HEK293 (cell line): Measurements from ENCODE around the gene VSIG8.

Source experiments
- BCL11A ChIP-seq: fragments of 450-650 bp; formaldehyde crosslinking; IDR thresholded peaks from 2 replicates; pipeline ENCODE4 v1.5.1; 2016; ENCODE audit warnings: low read depth, missing biosample characterization, missing genetic modification characterization
- GLI2 ChIP-seq: fragments of 450-650 bp; formaldehyde crosslinking; IDR thresholded peaks from 2 replicates; pipeline ENCODE4; 2017; ENCODE audit warnings: missing biosample characterization, missing genetic modification characterization, low read depth, borderline replicate concordance
- GLI4 ChIP-seq: fragments of 450-650 bp; formaldehyde crosslinking; IDR thresholded peaks from 2 replicates; pipeline ENCODE4 v1.5.1; 2016; ENCODE audit warnings: missing biosample characterization, missing genetic modification characterization
- MZF1 ChIP-seq: fragments of 450-650 bp; formaldehyde crosslinking; IDR thresholded peaks from 2 replicates; pipeline ENCODE4 v1.5.1; 2017; ENCODE audit warnings: missing biosample characterization, missing genetic modification characterization, borderline replicate concordance
- OVOL3 ChIP-seq: fragments of 450-650 bp; formaldehyde crosslinking; IDR thresholded peaks from 2 replicates; pipeline ENCODE4 v1.5.1; 2016; ENCODE audit warnings: missing biosample characterization, missing genetic modification characterization
- RBAK ChIP-seq: fragments of 450-650 bp; formaldehyde crosslinking; IDR thresholded peaks from 2 replicates; pipeline ENCODE4 v1.5.1; 2016; ENCODE audit warnings: missing biosample characterization, missing genetic modification characterization
- WT1 ChIP-seq: fragments of 450-650 bp; formaldehyde crosslinking; IDR thresholded peaks from 2 replicates; pipeline ENCODE4 v1.5.1; 2016; ENCODE audit warnings: missing biosample characterization, missing genetic modification characterization
- ZBTB7A ChIP-seq: fragments of 450-650 bp; formaldehyde crosslinking; IDR thresholded peaks from 2 replicates; pipeline ENCODE4 v1.5.1; 2016; ENCODE audit warnings: low read depth, missing biosample characterization, missing genetic modification characterization
- ZFP3 ChIP-seq: fragments of 450-650 bp; formaldehyde crosslinking; IDR thresholded peaks from 2 replicates; pipeline ENCODE4 v1.5.1; 2016; ENCODE audit warnings: low read depth, missing biosample characterization, missing genetic modification characterization
- ZFP37 ChIP-seq: fragments of 450-650 bp; formaldehyde crosslinking; IDR thresholded peaks from 2 replicates; pipeline ENCODE4 v1.5.1; 2016; ENCODE audit warnings: missing biosample characterization, missing genetic modification characterization
- ZFP41 ChIP-seq: fragments of 450-650 bp; formaldehyde crosslinking; IDR thresholded peaks from 2 replicates; pipeline ENCODE4 v1.5.1; 2016; ENCODE audit warnings: missing biosample characterization, missing genetic modification characterization, borderline replicate concordance
- ZFP69B ChIP-seq: fragments of 450-650 bp; formaldehyde crosslinking; IDR thresholded peaks from 2 replicates; pipeline ENCODE4 v1.5.1; 2016; ENCODE audit warnings: missing biosample characterization, missing genetic modification characterization
- ZIC2 ChIP-seq: fragments of 450-650 bp; formaldehyde crosslinking; IDR thresholded peaks from 2 replicates; pipeline ENCODE4 v1.5.1; 2016; ENCODE audit warnings: missing biosample characterization, missing genetic modification characterization
- ZNF112 ChIP-seq: fragments of 450-650 bp; formaldehyde crosslinking; IDR thresholded peaks from 2 replicates; pipeline ENCODE4 v1.5.0; 2017; ENCODE audit warnings: missing biosample characterization, missing genetic modification characterization
- ZNF138 ChIP-seq: fragments of 450-650 bp; formaldehyde crosslinking; IDR thresholded peaks from 2 replicates; pipeline ENCODE4 v1.5.1; 2016; ENCODE audit warnings: missing biosample characterization, missing genetic modification characterization, borderline replicate concordance
- ZNF157 ChIP-seq: fragments of 450-650 bp; formaldehyde crosslinking; IDR thresholded peaks from 2 replicates; pipeline ENCODE4 v1.5.1; 2016; ENCODE audit warnings: missing biosample characterization, missing genetic modification characterization
- ZNF211 ChIP-seq: fragments of 450-650 bp; formaldehyde crosslinking; IDR thresholded peaks from 2 replicates; pipeline ENCODE4 v1.5.1; 2016; ENCODE audit warnings: low read depth, missing biosample characterization, missing genetic modification characterization
- ZNF239 ChIP-seq: fragments of 450-650 bp; formaldehyde crosslinking; IDR thresholded peaks from 2 replicates; pipeline ENCODE4 v1.5.1; 2016; ENCODE audit warnings: missing biosample characterization, missing genetic modification characterization
- ZNF266 ChIP-seq: fragments of 450-650 bp; formaldehyde crosslinking; IDR thresholded peaks from 2 replicates; pipeline ENCODE4 v1.5.1; 2016; ENCODE audit warnings: missing biosample characterization, missing genetic modification characterization, low read depth
- ZNF335 ChIP-seq: fragments of 450-650 bp; formaldehyde crosslinking; conservative IDR thresholded peaks from 2 replicates; pipeline ENCODE4 v1.5.1; 2016; ENCODE audit warnings: missing biosample characterization, missing genetic modification characterization
- ZNF341 ChIP-seq: fragments of 450-650 bp; formaldehyde crosslinking; IDR thresholded peaks from 2 replicates; pipeline ENCODE4; 2016; ENCODE audit warnings: low read depth, missing biosample characterization, missing genetic modification characterization
- ZNF391 ChIP-seq: fragments of 450-650 bp; formaldehyde crosslinking; IDR thresholded peaks from 2 replicates; pipeline ENCODE4 v1.5.1; 2016; ENCODE audit warnings: low read depth, missing biosample characterization, missing genetic modification characterization, borderline replicate concordance
- ZNF394 ChIP-seq: fragments of 450-650 bp; formaldehyde crosslinking; IDR thresholded peaks from 2 replicates; pipeline ENCODE4 v1.5.1; 2016; ENCODE audit warnings: missing biosample characterization, missing genetic modification characterization, mild to moderate bottlenecking, moderate library complexity, borderline replicate concordance
- ZNF404 ChIP-seq: fragments of 450-650 bp; formaldehyde crosslinking; IDR thresholded peaks from 2 replicates; pipeline ENCODE4 v1.5.1; 2017; ENCODE audit warnings: missing biosample characterization, missing genetic modification characterization
- ZNF426 ChIP-seq: fragments of 450-650 bp; formaldehyde crosslinking; IDR thresholded peaks from 2 replicates; pipeline ENCODE4 v1.5.1; 2017; ENCODE audit warnings: missing biosample characterization, missing genetic modification characterization, mild to moderate bottlenecking, inconsistent platforms, moderate library complexity
- ZNF544 ChIP-seq: fragments of 450-650 bp; formaldehyde crosslinking; IDR thresholded peaks from 2 replicates; pipeline ENCODE4 v1.5.0; 2017; ENCODE audit warnings: missing biosample characterization, missing genetic modification characterization
- ZNF548 ChIP-seq: fragments of 450-650 bp; formaldehyde crosslinking; IDR thresholded peaks from 2 replicates; pipeline ENCODE4 v1.5.1; 2016; ENCODE audit warnings: missing biosample characterization, missing genetic modification characterization
- ZNF561 ChIP-seq: fragments of 450-650 bp; IDR thresholded peaks from 2 replicates; pipeline ENCODE4 v1.5.1; 2018; ENCODE audit warnings: missing biosample characterization, missing genetic modification characterization, borderline replicate concordance
- ZNF621 ChIP-seq: fragments of 450-650 bp; formaldehyde crosslinking; IDR thresholded peaks from 2 replicates; pipeline ENCODE4 v1.5.1; 2017; ENCODE audit warnings: missing biosample characterization, missing genetic modification characterization
- ZNF626 ChIP-seq: fragments of 450-650 bp; sonication (Bioruptor Pico); formaldehyde crosslinking; IDR thresholded peaks from 2 replicates; pipeline ENCODE4 v1.5.1; 2018; ENCODE audit warnings: missing biosample characterization, missing genetic modification characterization, inconsistent platforms
- ZNF658 ChIP-seq: fragments of 450-650 bp; formaldehyde crosslinking; IDR thresholded peaks from 2 replicates; pipeline ENCODE4; 2016; ENCODE audit warnings: missing biosample characterization, missing genetic modification characterization
- ZNF660 ChIP-seq: fragments of 450-650 bp; IDR thresholded peaks from 2 replicates; pipeline ENCODE4 v1.5.1; 2018; ENCODE audit warnings: missing biosample characterization, mild to moderate bottlenecking, missing genetic modification characterization
- ZNF664 ChIP-seq: fragments of 450-650 bp; formaldehyde crosslinking; IDR thresholded peaks from 2 replicates; pipeline ENCODE4 v1.5.1; 2016; ENCODE audit warnings: missing biosample characterization, missing genetic modification characterization
- TF ChIP-seq, protein P1 (sequence below): fragments of 450-650 bp; formaldehyde crosslinking; IDR thresholded peaks from 2 replicates; pipeline ENCODE4 v1.5.1; 2016; ENCODE audit warnings: missing biosample characterization, missing genetic modification characterization, borderline replicate concordance

Gene VSIG8

DNA sequence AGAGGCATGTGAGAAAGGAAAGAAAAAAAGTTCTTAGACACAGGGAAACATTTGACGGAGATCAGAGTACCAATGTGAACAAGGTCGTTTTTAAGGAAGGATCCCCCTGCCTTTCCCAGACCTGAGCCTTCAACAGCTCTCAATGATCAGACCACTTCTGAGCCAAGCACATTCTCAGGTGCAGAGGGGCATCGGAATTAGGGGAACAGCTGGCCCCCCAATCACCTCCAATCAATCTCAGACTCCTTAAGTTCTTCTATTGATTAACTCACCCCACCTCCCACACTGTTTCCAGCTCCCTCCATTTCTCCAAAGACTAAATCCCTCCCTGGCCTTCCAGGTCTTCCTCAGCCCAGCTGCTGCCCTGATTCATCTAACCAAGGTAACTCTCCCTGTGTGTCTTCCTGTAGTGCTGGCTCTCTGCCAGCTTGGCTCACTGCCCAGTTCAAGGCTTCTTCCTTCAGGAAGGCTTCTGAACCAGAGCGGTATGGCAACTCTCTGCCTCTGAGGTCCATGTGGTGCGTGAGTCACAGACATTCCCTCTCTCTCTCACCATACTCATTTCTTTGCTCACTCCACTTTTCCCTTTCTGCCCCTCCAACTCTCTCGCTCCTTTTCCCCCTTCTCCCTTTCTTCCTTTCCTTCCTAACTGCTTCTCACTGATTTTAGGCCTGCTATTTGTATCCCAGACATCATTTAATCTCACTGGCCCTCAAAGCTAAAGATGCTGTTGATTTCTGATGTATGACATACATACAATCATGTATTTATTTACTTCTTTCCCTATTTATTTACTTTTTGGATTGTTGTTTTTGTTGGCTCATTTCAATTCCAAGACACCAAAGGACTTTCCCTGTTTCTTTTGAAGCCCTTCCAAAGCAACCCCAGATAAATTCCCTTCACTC lies 19.4 kb upstream of the VSIG8 start (continued):
- TF ChIP-seq ZNF391 (tag by site-specific recombination), result no peak
- TF ChIP-seq ZNF138 (tag by site-specific recombination), result no peak
- peak; percentile 80 for TF ChIP-seq ZNF544 (tag by site-specific recombination)
- TF ChIP-seq ZFP3 (tag by site-specific recombination), result no peak
- peak; percentile 65; the same call in 1 of the 2 replicates for TF ChIP-seq ZNF394
- TF ChIP-seq ZFP41 (tag by site-specific recombination), result no peak
- TF ChIP-seq ZNF266 (tag by site-specific recombination), result no peak
- TF ChIP-seq BCL11A (tag by site-specific recombination), result no peak
- no peak for TF ChIP-seq WT1 (tag by site-specific recombination)
- no peak for TF ChIP-seq ZNF211 (tag by site-specific recombination)
- TF ChIP-seq ZNF664, result no peak
- no peak for TF ChIP-seq ZNF341
- no peak for TF ChIP-seq ZNF157
- TF ChIP-seq GLI2, result no peak
- TF ChIP-seq ZBTB7A (tag by site-specific recombination), result no peak
- TF ChIP-seq RBAK (tag by site-specific recombination), result no peak
- TF ChIP-seq ZIC2 (tag by site-specific recombination), result peak; percentile 37; the same call in 1 of the 2 replicates
- peak; percentile 88; the same call in 1 of the 2 replicates for TF ChIP-seq ZNF112
- peak; percentile 53; the same call in 1 of the 2 replicates for TF ChIP-seq ZNF621 (tag by site-specific recombination)
- peak; percentile 57 for TF ChIP-seq ZNF335 (tag by site-specific recombination)
- TF ChIP-seq ZNF660, result peak; percentile 90
- no peak for TF ChIP-seq ZNF239
- no peak for TF ChIP-seq ZNF548 (tag by site-specific recombination)
- TF ChIP-seq OVOL3 (tag by site-specific recombination), result no peak
- no peak for TF ChIP-seq GLI4 (tag by site-specific recombination)
- TF ChIP-seq ZNF561 (tag by site-specific recombination), result no peak
- no peak for TF ChIP-seq ZNF426
- no peak for TF ChIP-seq MZF1
- TF ChIP-seq ZNF404 (tag by site-specific recombination), result no peak
- TF ChIP-seq ZNF658 (tag by site-specific recombination), result no peak
- TF ChIP-seq, protein P1, sequence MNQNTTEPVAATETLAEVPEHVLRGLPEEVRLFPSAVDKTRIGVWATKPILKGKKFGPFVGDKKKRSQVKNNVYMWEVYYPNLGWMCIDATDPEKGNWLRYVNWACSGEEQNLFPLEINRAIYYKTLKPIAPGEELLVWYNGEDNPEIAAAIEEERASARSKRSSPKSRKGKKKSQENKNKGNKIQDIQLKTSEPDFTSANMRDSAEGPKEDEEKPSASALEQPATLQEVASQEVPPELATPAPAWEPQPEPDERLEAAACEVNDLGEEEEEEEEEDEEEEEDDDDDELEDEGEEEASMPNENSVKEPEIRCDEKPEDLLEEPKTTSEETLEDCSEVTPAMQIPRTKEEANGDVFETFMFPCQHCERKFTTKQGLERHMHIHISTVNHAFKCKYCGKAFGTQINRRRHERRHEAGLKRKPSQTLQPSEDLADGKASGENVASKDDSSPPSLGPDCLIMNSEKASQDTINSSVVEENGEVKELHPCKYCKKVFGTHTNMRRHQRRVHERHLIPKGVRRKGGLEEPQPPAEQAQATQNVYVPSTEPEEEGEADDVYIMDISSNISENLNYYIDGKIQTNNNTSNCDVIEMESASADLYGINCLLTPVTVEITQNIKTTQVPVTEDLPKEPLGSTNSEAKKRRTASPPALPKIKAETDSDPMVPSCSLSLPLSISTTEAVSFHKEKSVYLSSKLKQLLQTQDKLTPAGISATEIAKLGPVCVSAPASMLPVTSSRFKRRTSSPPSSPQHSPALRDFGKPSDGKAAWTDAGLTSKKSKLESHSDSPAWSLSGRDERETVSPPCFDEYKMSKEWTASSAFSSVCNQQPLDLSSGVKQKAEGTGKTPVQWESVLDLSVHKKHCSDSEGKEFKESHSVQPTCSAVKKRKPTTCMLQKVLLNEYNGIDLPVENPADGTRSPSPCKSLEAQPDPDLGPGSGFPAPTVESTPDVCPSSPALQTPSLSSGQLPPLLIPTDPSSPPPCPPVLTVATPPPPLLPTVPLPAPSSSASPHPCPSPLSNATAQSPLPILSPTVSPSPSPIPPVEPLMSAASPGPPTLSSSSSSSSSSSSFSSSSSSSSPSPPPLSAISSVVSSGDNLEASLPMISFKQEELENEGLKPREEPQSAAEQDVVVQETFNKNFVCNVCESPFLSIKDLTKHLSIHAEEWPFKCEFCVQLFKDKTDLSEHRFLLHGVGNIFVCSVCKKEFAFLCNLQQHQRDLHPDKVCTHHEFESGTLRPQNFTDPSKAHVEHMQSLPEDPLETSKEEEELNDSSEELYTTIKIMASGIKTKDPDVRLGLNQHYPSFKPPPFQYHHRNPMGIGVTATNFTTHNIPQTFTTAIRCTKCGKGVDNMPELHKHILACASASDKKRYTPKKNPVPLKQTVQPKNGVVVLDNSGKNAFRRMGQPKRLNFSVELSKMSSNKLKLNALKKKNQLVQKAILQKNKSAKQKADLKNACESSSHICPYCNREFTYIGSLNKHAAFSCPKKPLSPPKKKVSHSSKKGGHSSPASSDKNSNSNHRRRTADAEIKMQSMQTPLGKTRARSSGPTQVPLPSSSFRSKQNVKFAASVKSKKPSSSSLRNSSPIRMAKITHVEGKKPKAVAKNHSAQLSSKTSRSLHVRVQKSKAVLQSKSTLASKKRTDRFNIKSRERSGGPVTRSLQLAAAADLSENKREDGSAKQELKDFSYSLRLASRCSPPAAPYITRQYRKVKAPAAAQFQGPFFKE (tag by site-specific recombination), result no peak
- TF ChIP-seq ZNF626 (tag by site-specific recombination), result no peak
- TF ChIP-seq ZFP69B (tag by site-specific recombination), result no peak
- 0 out of 2 replicates have a peak, but pooled peaks have one; percentile 46 for TF ChIP-seq ZFP37 (tag by site-specific recombination)
